ENCODE data around the gene RNF10.
A peak's percentile ranks its signal among the peaks of the same experiment; 100 is the strongest.

Gene RNF10

GRCh38 chr12:120495186-120495730 is 38.9 kb upstream of the RNF10 start:
- Histone ChIP-seq H3K9ac (ENCODE audit: low read depth, low read length, poor library complexity, severe bottlenecking) (peak overlapping the region; percentile 73), H3K4me3 (ENCODE audit: low read length, poor library complexity, severe bottlenecking) (peak overlapping the region; percentile 96), H3K4me1 (ENCODE audit: insufficient read depth, low read length, poor library complexity, severe bottlenecking) (peaks cover 22% of the 10 kb centered on the region), H4K20me1 (ENCODE audit: insufficient read depth, low read length, poor library complexity, severe bottlenecking) (peaks cover 32% of the 10 kb centered on the region), H3F3A (ENCODE audit: low read depth) (peaks cover 3% of the 10 kb centered on the region; the same call in 1 of the 2 replicates), H3K9me3 (ENCODE audit: insufficient read depth, low read depth, low read length) (no peaks in the 10 kb centered on the region), H2AFZ (ENCODE audit: low read length) (peak overlapping the region; percentile 73; the same call in 1 of the 2 replicates), H3K36me3 (ENCODE audit: insufficient read depth, low read length) (peaks cover 18% of the 10 kb centered on the region), H3K9me2 (replicated peaks; ENCODE audit: low read depth, low read length) (no peaks in the 10 kb centered on the region), H3K4me2 (ENCODE audit: low read depth, low read length, poor library complexity, severe bottlenecking) (peak overlapping the region; percentile 82), H3K79me2 (ENCODE audit: insufficient read depth, low read length) (peaks cover 29% of the 10 kb centered on the region), H3K27me3 (ENCODE audit: insufficient read depth, low read length, poor library complexity, severe bottlenecking) (no peaks in the 10 kb centered on the region)
- TF ChIP-seq CTCF (conservative IDR thresholded peaks at IDR 0.05; ENCODE audit: low read length) (no peak), EZH2phosphoT487 (IDR thresholded peaks at IDR 0.05; ENCODE audit: borderline replicate concordance) (no peak)

DNA sequence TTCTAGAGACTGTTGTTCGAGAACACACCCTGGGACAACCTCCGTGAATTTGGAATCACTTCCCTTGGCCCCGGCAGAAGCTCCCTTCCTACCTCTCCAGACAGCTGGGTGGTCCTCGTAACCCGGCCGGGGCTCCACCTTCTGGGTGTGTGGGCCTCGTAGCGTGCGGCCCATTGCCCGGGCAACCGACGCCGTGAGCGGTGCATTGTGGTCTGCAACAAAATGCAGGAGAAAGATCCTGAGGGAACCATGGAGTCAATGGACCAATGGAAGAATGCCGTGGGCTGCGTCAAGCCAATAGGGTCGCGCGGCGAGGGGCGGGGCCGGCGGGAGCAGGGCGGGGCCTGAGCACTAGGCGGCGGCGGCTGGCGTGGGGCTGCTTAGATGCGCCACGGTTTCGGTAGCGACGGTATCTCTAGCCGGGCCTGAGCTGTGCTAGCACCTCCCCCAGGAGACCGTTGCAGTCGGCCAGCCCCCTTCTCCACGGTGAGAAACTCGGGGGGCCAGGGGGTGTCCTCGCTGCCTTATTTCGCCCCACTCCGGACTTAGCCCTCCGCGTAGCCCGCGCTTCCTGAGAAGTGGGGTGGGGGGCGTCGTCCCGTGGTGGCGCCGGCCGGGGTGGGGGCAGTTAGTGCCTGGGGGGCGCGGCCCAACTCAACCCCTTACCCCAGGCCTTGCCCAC is 38.3 kb upstream of the RNF10 start, which contains the start of gene DYNLL1:
Gene DYNLL1, plus strand, starts transcription at position 383 of the 682 bp plus-strand sequence. CDS start 309 bp downstream, outside the sequence.
- peaks cover 3% of the 10 kb centered on the region; the same call in 1 of the 2 replicates for H3F3A ChIP-seq (ENCODE audit: low read depth)
- peak within 1 kb of the TSS; percentile 96 for H3K4me3 ChIP-seq (ENCODE audit: low read length, poor library complexity, severe bottlenecking)
- H4K20me1 ChIP-seq (ENCODE audit: insufficient read depth, low read length, poor library complexity, severe bottlenecking), result peaks cover 32% of the 10 kb centered on the region
- peak within 1 kb of the TSS; percentile 93 for H3K4me2 ChIP-seq (ENCODE audit: low read depth, low read length, poor library complexity, severe bottlenecking)
- H3K9me2 ChIP-seq (replicated peaks; ENCODE audit: low read depth, low read length), result no peaks in the 10 kb centered on the region
- peak within 1 kb of the TSS; percentile 98 for H3K9ac ChIP-seq (ENCODE audit: low read depth, low read length, poor library complexity, severe bottlenecking)
- peaks cover 18% of the 10 kb centered on the region for H3K36me3 ChIP-seq (ENCODE audit: insufficient read depth, low read length)
- H3K79me2 ChIP-seq (ENCODE audit: insufficient read depth, low read length), result peaks cover 29% of the 10 kb centered on the region
- no peak for TF ChIP-seq EZH2phosphoT487 (IDR thresholded peaks at IDR 0.05; ENCODE audit: borderline replicate concordance)
- no peak for TF ChIP-seq CTCF (conservative IDR thresholded peaks at IDR 0.05; ENCODE audit: low read length)
- H2AFZ ChIP-seq (ENCODE audit: low read length), result peak within 1 kb of the TSS; percentile 73
- H3K9me3 ChIP-seq (ENCODE audit: insufficient read depth, low read depth, low read length), result no peaks in the 10 kb centered on the region
- peaks cover 22% of the 10 kb centered on the region for H3K4me1 ChIP-seq (ENCODE audit: insufficient read depth, low read length, poor library complexity, severe bottlenecking)
- H3K27me3 ChIP-seq (ENCODE audit: insufficient read depth, low read length, poor library complexity, severe bottlenecking), result no peaks in the 10 kb centered on the region

DNA sequence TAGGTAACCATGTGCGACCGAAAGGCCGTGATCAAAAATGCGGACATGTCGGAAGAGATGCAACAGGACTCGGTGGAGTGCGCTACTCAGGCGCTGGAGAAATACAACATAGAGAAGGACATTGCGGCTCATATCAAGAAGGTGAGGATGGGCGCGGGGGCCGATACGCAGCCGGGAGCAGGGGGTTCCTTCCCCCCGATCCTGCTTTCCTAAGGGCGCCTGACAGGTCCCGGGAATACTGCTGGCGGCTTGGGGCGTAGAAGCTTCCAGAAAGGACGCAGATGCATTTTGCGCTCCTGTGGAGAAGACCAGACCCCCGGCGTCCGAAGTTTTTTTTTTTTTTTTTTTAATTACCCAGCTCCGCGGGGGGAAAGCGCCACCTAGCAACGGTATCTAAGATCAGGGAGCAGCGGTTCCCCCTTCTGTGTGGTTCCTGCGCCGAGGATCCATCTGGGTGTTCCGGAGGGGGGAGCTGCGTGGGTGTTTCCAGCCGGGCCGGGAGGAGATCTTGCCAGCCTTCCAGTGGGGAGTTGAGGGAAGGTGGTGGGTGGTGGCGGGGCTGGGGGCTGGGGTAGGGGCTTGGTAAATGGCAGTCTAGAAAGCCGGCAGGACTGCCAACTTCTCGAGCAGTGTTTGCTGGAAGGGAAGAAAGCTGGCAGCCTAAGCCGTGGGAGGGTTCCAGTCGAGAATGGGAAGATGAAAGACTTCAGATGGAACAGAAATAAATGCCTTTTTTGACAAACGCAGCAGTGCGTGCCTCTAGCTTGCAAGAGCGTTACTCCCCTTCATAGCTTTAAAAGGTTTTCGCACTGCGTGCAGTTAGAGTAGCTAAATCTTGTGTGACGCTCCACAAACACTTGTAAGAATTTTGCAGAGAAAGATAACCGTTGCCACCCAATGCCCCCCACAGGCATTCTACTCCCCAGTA is 37.5 kb upstream of the RNF10 start:
- no peak for TF ChIP-seq EZH2phosphoT487 (IDR thresholded peaks at IDR 0.05; ENCODE audit: borderline replicate concordance)
- peak; percentile 40 for TF ChIP-seq CTCF (conservative IDR thresholded peaks at IDR 0.05; ENCODE audit: low read length)
- H4K20me1 ChIP-seq (ENCODE audit: insufficient read depth, low read length, poor library complexity, severe bottlenecking), result peaks cover 32% of the 10 kb centered on the region
- peak overlapping the region; percentile 96 for H3K4me3 ChIP-seq (ENCODE audit: low read length, poor library complexity, severe bottlenecking)
- H3K9me2 ChIP-seq (replicated peaks; ENCODE audit: low read depth, low read length), result no peaks in the 10 kb centered on the region
- H3F3A ChIP-seq (ENCODE audit: low read depth), result peaks cover 3% of the 10 kb centered on the region; the same call in 1 of the 2 replicates
- peak overlapping the region; percentile 70 for H2AFZ ChIP-seq (ENCODE audit: low read length)
- peaks cover 22% of the 10 kb centered on the region for H3K4me1 ChIP-seq (ENCODE audit: insufficient read depth, low read length, poor library complexity, severe bottlenecking)
- H3K79me2 ChIP-seq (ENCODE audit: insufficient read depth, low read length), result peaks cover 29% of the 10 kb centered on the region
- peak overlapping the region; percentile 93 for H3K4me2 ChIP-seq (ENCODE audit: low read depth, low read length, poor library complexity, severe bottlenecking)
- H3K9me3 ChIP-seq (ENCODE audit: insufficient read depth, low read depth, low read length), result no peaks in the 10 kb centered on the region
- H3K36me3 ChIP-seq (ENCODE audit: insufficient read depth, low read length), result peaks cover 18% of the 10 kb centered on the region
- H3K9ac ChIP-seq (ENCODE audit: low read depth, low read length, poor library complexity, severe bottlenecking), result peak overlapping the region; percentile 98
- no peaks in the 10 kb centered on the region for H3K27me3 ChIP-seq (ENCODE audit: insufficient read depth, low read length, poor library complexity, severe bottlenecking)

Measured in Loucy (cell line).